NOMO-1 treated with dmso at 0.1 percent for 144 hours (cell line): ENCODE measurements around the gene ADGRG6.
A peak's percentile ranks its signal among the peaks of the same experiment; 100 is the strongest.

Experiments used
- DNase-seq: peaks from one replicate; lab custom pipeline; 2025; ENCODE audit not compliant: unreplicated experiment; lab: John Stamatoyannopoulos, UW

Gene ADGRG6

GRCh38 chr6:142290851-142291250 lies 11.0 kb upstream of the ADGRG6 start:
- no peak for DNase-seq

GRCh38 chr6:142291512-142291911 lies 10.3 kb upstream of the ADGRG6 start:
- no peak for DNase-seq

GRCh38 chr6:142292166-142292924 lies 9.5 kb upstream of the ADGRG6 start:
- no peak for DNase-seq

GRCh38 chr6:142293121-142293520 lies 8.7 kb upstream of the ADGRG6 start:
- DNase-seq = no peak

- DNase-seq = peak; percentile 37
Observed at GRCh38 chr6:142294679-142295078, 7.1 kb upstream of the ADGRG6 start.

- DNase-seq = no peak
Observed at GRCh38 chr6:142296975-142297604, 4.7 kb upstream of the ADGRG6 start.

- no peak for DNase-seq
Observed at GRCh38 chr6:142297605-142297995, 4.2 kb upstream of the ADGRG6 start.

- no peak for DNase-seq
Observed at GRCh38 chr6:142297996-142298753, 3.6 kb upstream of the ADGRG6 start.

- DNase-seq = no peak
Observed at GRCh38 chr6:142300302-142300701, 1.5 kb upstream of the ADGRG6 start.

GRCh38 chr6:142300758-142301650 lies 803 bp upstream of the ADGRG6 start:
- no peak for DNase-seq

- DNase-seq = no peak
Observed at GRCh38 chr6:142302421-142303175, 791 bp downstream of the ADGRG6 start.

- DNase-seq = no peak
Observed at GRCh38 chr6:142303176-142303533, 1.3 kb downstream of the ADGRG6 start.

- no peak for DNase-seq
Observed at GRCh38 chr6:142304241-142304640, 2.4 kb downstream of the ADGRG6 start.

- DNase-seq = no peak
Observed at GRCh38 chr6:142306736-142307135, 4.9 kb downstream of the ADGRG6 start.

- no peak for DNase-seq
Observed at GRCh38 chr6:142307963-142308748, 6.3 kb downstream of the ADGRG6 start.

- DNase-seq = no peak
Observed at GRCh38 chr6:142309426-142309825, 7.6 kb downstream of the ADGRG6 start.

GRCh38 chr6:142313284-142313683 lies 11.5 kb downstream of the ADGRG6 start:
- no peak for DNase-seq

- DNase-seq = no peak
Observed at GRCh38 chr6:142316791-142317368, 15.1 kb downstream of the ADGRG6 start.

GRCh38 chr6:142318714-142319113 lies 16.9 kb downstream of the ADGRG6 start:
- no peak for DNase-seq
